Bone marrow (tissue), 2 donors: Measurements from ENCODE around the gene CACNA2D4.

Experiments
- DNase-seq, 2 donors: peaks; one replicate each; lab custom pipeline; 2025; lab: John Stamatoyannopoulos, UW

CACNA2D4 gene

DNA sequence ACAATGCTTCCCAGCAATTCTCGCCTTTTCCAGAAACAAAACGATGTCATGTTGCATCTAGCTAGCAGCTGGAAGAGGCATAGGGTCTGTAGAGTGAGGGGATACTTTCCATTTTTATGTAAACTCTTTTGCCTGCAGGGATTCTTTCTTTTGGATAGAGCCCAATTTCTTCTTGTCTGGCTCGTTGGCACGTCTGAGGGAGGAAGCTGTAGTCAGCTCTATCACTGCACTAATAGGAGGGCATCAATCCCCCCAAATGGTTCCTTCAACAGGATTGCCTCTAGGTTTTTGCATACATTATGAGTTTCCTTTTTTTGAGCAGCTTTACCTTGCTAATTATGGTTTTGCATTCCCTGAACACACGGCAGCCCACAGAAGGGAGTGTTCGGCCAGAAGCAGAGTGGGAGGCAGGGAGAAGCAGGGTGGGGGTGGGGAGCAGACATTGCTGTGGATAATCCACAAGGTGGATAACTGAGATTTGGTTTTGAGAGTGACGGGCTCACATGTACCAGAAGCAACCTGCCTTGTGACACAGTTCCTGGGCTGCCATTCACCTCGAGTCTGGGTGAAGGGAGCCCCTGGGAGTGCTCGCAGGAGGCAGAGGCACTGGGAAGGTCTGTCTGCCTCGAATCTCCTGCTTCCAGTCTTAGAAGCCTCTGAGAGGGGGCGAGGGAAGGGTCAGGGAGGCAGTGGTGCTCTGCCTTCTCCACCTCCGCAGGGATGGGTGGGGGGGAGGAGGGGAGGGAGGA lies 73.6 kb downstream of the CACNA2D4 start:
- DNase-seq: no peak

DNA sequence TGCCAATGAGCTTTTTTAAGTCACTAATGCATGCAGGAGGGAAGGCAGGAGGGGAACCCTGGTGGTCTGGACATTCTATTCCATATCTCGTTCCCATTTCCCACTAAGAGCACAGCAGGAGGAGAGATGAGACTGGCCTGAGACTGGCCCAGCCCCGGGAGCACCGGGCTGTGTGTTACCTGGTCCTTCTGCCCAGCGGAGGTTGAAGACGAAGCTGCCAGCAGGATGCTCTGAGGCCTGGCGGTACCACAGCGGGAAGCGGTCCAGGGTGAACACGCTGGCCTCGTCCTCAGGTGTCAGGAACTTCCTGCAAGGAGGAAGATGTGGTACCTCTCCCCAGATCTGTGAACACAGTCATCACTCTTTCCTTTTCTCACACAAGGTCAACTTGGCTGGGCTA lies 74.2 kb downstream of the CACNA2D4 start:
- DNase-seq: no peak

DNA sequence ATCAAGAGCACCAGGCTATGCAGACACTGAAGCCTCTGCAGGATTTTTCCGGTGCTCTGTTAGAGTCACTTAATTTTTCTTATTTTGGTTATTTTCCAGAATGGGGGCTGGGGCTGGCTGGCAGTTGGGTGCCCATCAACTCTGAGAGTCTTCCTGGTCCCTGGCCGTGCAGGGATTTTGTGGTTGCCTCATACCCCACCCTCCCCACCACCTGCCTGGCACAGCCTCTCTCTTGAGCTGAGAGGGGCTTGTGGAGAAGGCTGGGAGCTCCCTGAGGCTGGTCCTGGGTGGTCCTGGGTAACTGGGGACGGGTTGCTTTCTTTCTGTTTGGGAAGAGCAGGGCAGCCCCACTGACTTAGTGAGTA lies 74.8 kb downstream of the CACNA2D4 start:
- DNase-seq: no peak

DNA sequence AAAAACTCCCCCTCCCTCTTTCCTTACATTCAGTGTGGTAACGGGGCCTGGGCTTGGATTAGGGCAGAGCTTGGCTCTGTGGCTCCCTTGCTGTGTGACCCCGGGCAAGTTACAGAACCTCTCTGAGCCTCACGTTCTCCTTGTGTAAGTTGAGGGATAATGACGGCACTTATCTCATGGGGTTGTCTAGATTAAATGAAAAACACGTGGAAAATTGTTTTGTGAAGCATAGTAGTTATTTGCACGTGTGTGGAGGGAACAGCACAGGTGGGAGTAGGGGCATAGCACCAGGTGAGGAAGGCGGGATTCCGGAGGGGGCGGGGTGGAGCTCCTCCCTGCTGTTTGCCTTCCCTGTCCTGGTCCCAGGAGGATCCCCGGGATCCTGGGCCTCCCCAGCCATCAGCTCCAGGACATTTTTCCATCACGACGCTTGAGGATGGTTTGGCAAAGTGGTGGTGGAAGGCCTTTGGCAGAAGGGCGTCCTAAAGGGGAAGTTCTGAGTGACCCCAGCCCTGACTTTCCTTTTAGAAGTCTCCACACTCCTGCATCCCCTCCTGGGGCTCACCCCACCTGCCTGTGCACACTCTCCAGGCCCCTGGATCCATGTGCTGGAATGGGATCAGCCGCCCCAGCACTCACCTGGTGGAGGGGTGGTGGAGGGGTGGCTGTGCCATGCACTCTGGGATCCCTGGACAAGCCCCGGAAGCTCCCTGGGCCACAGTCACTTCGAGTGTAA lies 75.4 kb downstream of the CACNA2D4 start:
- DNase-seq: no peak

DNA sequence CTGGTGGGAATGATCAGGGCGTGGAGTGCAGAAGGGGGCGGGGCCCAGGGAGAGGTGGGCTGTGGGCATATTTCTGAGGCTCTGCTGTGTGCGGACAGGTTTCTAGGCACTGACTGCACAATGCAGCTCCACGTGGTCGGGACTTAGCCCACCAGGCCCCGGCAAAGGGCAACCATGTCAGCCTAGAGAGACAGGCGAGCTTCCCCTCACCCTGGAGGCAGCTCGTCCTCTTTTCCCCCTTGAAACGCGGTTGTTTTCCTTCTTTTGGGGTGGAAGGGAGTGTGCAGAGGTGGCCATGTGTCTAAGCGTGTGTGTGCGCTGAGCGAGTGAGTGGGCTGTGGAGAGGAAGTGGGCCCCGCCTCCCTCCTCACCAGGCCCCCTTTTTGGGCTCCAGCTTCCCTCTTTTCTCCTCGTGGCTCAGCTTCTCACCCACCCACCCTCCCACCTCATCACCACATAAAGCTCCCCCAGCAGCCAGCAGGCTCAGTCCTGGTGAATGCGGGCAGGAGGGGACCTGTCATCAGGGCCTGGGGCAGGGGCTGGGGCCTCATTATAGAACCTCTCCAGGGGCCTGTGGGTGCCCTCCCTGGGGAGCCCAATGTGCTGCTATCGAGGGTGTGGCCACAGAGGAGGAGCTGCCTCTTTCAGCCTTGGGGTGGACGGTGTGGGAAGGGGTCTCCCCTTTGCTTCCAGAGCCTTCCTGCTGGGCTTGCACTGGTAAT lies 76.1 kb downstream of the CACNA2D4 start:
- peak in 1 of 2 donors; percentile 58 for DNase-seq

DNA sequence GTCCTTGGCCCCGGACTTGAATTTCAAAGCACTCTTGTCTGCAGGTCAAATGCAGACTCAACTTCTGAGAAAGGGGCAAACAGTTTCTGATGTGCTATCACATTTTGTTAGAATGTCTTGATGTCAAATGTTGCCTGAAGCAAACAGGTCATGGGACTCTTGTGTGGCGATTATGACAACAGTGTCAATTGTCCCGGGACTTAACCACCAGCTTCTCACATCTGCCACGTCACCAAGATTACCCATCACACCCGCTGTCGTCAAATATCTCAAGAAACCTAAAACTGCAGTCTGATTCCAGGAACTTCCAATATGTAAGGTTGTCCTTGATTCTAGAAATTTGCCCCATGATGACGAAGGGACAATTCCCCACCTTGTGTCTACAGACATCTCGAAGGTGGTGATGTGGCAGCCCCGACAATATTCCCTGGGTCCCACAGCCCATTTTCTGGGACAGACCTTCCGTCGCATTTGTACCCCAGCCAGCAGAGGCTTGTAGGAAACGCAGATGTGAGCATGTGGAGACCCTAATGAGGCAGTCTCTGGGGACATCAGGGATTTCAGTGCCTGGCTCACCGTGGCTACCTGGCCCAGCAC lies 76.8 kb downstream of the CACNA2D4 start:
- DNase-seq: no peak

DNA sequence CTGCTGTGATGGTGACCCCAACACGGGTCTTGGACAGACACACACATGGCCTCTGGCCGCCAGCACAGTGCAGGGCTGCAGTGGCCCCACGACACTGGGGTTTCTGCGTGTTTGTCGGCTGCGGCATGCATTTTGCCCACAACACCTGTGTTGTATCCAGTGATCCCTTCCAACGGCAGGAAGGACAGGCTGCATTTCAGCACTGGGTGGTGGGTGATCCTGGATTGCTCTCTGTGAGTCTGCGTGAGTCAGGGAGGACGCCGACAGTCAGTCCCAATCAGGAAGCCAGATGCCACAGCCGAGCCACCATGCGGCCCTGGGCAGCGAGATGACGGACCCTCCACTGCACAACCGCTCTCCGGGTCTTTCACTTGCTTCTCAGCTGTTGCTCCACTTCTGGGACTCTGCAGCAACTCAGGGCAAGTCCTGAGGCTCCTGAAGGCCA lies 77.4 kb downstream of the CACNA2D4 start:
- no peak for DNase-seq

DNA sequence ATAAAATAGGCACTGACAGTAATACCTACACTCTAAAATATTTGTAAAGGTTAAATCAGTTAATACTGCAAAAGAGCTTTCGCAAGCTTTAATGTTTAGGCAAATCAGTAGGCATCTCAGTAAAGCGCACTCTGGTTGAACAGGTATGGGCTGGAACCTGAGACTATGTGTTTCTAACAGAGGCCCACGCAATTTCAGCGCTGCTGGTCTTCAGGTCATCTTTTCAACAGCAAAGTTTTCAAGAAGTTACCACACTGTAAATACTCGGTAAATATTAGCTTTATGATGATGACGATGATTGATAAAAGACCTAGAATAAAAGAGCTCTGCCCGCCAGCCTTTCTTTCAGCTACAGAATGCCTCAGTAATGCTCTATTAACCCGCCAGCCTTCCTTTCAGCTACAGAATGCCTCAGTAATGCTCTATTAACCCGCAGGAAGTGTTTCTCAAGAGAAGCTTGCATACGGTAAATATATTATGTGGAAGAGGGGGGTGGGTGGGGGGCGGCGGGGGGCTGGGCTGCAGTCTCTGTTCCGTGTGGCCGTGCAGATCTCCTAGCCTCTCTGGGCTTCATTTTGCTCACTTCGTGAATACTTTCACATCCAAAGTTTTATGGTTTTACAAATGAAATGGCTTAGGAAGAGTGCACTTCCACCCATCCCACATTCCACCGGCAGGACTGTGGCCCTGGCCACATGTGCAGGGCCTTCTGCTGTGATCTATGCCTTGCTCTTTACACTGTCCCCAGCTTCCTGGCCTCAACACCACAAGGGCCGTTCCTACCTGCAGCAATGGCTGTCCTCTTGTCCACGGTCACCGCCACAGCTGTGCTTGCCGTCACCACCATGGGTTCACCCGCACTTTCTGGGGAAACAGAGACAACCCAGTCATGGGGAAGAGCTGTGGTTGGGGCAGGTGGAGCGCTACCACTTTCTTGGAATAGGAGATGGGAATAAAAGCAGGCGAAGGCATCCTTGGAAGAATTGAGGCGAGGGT lies 78.2 kb downstream of the CACNA2D4 start:
- DNase-seq: no peak

DNA sequence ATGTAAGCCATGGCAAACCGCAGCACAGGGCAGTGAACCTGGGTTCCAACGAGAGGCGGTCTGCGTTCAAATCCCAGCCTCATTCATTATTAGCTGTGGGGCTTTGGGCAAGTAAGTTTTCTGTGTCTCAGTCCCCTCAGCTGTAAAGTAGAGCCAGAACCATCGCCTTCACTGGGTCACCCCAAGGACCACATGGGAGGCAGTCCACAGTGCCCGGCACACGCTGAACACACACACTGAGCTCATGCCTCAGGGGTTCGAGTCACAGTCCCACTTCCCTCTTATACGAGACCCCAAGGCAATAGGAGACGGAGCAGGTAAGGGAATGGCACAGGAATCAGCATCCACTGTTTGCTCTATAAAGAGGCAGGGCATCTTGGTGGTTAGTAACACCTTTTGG lies 79.0 kb downstream of the CACNA2D4 start:
- DNase-seq: no peak

DNA sequence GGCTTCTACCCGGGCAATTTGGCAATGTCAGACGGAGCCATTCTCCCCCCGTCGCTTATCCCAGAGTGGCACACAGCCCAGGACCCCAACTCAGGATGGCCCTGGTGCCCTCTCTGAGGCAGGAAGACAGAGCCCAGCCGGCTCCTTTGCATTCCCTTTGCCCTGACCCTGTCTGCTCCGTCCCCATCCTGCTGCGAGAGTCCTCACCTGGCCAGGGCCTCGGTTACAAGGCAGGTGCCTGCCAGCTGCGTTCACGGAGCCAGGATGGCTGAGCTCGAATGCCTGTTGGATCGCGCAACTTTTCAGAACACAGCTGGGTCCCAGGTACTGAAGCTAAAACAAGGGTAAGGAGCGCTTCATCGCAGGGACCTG lies 79.5 kb downstream of the CACNA2D4 start:
- DNase-seq: no peak

DNA sequence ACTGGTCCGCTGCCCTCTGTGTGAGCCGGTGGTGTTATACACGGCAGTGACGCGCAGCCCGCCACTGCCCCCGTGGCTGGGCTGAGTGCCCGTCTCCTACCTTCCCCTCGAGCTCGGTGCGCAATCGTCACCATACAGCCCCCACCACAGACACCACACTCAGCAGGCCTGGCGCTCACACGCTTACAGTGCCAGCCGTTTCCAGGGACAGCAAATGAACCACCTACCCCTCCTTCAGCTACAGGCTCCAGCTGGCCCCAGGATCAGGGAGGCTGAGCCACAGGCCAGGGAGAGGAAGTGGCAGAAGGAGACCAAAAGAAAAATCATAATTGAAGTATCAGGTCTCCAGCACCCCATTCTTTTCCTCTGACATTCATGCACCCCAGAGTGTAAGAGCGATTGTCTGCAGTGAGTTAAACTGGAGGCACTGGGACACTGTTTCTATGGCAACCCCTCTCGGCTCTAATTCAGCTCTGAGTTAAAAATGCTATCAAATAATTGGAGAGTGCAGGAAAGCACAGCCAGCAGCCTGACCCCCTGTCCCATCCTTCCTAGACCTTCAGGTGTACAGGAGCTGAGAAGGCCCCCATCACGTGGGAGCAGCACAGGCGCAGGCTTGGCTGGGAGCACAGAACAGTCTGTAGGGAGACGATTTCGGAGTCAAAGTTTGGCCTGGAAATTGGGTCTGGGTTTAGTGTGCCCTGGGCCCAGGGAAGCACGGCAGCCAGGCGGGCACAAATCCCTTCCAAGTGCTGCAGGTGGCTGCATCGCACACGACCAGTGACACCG lies 80.1 kb downstream of the CACNA2D4 start:
- DNase-seq: no peak

DNA sequence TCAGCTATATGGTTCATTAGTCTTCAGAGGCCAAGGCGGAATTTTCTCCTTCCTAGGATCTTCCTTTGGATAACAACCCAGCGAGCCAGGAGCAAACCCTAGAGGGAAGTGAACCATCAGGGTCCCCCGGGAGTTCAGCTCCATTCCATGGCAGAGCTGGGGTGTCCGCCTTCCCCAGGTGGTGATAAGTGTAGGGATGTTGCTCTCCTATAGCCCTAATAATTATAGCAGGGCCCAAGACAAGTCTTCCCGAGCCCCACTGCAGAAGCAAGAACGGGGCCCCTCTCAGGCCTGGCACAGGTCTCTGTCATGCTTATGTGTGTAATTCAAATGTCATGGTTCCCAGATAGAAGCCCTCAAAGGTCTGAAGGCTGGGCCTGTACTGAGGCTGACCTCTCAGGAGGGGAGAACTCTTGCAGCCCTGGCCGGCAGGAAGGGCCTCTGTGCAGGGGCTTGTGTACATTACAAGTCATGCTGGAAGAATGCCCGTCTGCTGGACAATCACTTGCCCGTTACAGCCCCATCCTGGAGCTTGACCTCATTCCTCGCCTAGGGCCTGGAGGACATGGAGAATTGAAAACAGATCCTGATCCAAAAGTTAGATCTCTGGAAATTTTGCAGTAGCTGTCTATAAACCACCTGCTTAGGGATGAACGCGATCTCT lies 80.8 kb downstream of the CACNA2D4 start:
- DNase-seq: no peak

DNA sequence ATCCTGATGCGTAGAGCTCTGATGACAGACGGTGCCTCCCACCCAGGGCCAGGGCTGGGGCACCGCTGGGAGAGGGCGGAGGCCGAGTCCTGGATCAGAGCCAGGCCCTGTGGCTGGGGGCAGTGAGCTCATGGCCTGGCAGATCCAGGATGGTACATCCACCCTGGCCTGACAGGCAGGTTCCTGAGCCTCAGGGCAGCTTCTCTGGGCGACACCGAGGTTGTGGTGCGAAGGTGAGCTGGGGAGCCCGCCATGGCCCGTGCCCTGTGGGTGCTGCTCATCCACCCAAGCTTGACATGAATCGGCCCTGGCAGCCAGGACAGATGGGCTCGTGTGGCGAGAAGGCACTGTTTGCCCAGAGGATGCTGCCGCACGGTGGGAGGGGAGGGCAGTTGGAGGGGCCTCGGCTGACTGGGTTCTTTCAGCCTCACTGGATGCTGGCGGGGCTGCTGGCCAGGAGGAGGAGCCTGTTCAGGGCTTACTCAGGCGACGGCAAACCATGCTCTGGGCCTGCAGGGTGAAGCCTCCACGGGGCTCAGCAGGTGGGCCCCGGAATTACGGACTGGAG lies 81.5 kb downstream of the CACNA2D4 start:
- no peak for DNase-seq

DNA sequence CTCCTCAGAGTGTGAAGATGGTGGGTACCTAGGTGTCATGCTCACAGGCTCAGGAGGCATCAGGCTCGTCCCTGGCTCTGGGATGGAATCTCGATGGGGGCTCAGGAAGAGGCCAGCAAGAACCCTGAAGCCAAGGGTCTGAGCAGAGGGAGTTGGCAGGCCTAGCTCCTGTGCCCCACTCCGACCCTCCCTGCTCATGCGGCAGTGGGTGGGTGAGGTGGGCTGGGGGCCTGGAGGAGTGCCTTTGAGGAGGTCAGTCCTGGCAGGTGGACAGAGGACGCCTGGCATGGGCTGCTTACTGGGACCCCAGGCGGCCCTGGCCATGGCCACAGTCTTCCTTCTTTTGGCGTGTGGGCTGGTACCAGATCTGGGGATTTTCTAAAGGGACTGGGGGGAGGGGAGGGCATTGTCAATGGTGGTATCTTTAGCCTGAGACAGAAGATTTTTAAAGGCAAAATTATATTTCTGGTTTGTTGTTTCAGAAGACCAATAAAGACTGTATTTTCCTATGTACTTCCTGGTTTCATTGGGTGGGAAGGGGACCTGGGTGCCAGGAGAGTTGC lies 82.1 kb downstream of the CACNA2D4 start:
- DNase-seq: no peak

DNA sequence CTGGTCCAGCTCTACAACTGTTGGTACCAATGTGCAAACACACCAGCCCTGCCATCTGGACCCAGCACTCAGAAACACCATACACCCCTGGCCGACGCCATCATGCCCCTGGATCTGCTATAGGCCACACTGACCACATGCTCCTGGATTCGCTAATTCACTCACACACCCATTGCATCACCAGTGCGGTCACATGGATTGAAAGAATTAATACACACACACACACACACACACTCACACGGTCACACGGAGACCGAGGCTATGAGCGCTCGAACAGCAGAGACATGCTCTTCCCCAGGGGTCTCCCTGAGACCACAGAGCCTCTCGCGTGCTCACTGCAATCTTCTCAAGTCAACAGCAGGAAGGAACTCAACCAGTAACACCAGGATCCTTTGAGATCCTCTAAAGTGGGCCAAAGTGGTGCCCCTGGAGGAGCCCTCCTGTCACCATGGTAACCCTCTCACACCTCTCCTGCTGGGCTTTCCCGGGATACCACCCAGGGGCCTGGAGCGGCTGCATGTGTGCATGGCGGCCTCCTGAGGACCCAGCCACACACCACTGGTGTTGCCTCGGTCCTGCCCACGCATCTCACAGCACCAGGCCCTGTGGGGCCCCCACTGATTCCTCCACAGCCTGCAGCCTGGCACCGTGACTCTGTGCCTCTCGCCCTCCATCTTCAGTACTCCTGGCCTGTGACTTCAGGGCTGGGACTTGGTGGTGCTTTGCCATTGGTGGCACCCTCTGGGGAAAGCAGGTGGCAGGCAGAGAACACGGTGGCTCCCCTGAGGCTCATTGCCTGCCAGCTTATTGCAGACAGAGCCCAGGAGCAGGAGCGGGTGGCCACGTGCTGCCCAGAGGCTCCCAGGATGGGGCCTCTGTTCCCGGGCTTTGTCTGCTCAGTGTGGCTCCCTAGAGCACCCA lies 83.0 kb downstream of the CACNA2D4 start:
- DNase-seq: no peak

DNA sequence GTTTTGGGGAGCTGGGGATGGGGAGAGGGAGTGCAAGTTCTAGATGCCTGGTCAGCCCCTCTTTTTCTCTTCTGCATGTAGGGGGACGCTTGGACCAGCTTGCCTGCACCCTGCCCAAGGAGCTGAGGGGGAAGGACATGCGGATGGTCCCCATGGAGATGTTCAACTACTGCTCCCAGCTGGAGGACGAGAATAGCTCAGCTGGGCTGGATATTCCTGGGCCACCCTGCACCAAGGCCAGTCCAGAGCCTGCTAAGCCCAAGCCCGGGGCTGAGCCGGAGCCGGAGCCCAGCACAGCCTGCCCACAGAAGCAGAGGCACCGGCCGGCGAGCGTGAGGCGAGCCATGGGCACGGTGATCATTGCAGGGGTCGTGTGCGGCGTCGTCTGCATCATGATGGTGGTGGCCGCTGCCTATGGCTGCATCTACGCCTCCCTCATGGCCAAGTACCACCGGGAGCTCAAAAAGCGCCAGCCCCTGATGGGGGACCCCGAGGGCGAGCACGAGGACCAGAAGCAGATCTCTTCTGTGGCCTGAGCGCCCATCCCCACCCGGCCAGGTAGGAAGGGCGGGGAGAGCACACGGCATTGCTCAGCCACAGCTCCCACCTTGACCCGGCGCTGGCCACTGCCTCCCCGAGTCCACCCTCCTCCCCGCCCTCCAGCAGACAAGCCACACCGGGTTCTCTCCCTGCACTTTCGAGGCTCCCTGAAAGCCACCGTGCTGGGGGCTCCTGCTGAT lies 84.1 kb downstream of the CACNA2D4 start:
- no peak for DNase-seq

DNA sequence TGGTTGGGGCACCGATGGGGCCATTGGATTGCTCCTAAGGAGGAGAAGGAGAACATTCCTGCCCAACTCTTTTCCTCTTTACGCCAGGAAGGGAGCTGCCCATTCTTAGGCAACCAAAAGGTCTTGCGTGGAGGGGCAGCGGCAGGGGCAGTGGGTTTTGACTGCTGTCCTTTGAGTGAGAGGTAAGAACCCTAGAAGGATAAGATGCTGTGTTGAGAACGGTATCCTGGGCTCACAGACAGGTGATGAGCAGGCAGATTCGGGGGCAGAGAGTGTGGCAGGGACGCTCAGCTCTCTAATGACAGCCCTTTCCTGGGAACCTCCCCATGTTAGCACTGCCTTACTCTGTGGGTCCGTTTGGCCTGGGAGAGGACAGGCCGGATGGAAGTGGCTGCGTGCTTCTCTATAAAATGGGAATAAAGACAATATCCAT lies 84.8 kb downstream of the CACNA2D4 start:
- DNase-seq: no peak
